IMR-90 (cell line): ENCODE measurements around the gene FOXO1. TPM values are rescaled to one million over a fixed set of nuclear protein-coding genes. Genes with fewer than 3 reads are reported as not detected.

Source experiments
- ATAC-seq: fragments of 200-7000 bp; cut with Tn5 transposase; 2 replicates; pipeline ENCODE4 v1.9.1; 2020; ENCODE audit warnings: low read depth, mild to moderate bottlenecking, moderate library complexity
- BruUV-seq: library from RNA; stranded (reverse); fragments of 400-500 nt; replicated peaks from 2 replicates; lab custom pipeline; 2021; lab: Mats Ljungman, UMichigan
- CTCF ChIA-PET: fragments of 300-600 bp; formaldehyde crosslinking; extraction: SDS; loops from one replicate; lab custom pipeline; 2021; ENCODE audit warnings: antibody characterized with exemption; lab: Yijun Ruan, JAX
- POLR2A ChIA-PET: fragments of 300-600 bp; sonication (Branson Sonifier 250); formaldehyde crosslinking; loops from one replicate; lab custom pipeline; 2022; ENCODE audit warnings: antibody characterized with exemption; ENCODE audit not compliant: unreplicated experiment; lab: Charles Lee
- DNase-seq: peaks from one replicate; pipeline ENCODE4 v3.0.0; 2013
- H2AFZ ChIP-seq: replicated peaks from 2 replicates; pipeline ENCODE3; 2013; ENCODE audit warnings: low read length, mild to moderate bottlenecking; ENCODE audit not compliant: poor library complexity
- H2AK5ac ChIP-seq: 2 replicates; pipeline ENCODE4 v1.6.1; 2013; ENCODE audit warnings: low read depth, low read length, inconsistent platforms
- H2AK9ac ChIP-seq: replicated peaks from 2 replicates; pipeline ENCODE3; 2013; ENCODE audit warnings: mild to moderate bottlenecking, low read depth, low read length, moderate library complexity; ENCODE audit not compliant: poor library complexity
- H2BK120ac ChIP-seq: 2 replicates; pipeline ENCODE4 v1.6.1; 2013; ENCODE audit warnings: low read depth, low read length, inconsistent platforms
- H2BK15ac ChIP-seq: 3 replicates; pipeline ENCODE4 v1.6.1; 2013; ENCODE audit warnings: low read depth, low read length, inconsistent platforms
- H2BK20ac ChIP-seq: 2 replicates; pipeline ENCODE4 v1.6.1; 2013; ENCODE audit warnings: low read depth, mild to moderate bottlenecking, inconsistent platforms, low read length, moderate library complexity
- H2BK5ac ChIP-seq: 2 replicates; pipeline ENCODE4 v1.6.1; 2013; ENCODE audit warnings: mild to moderate bottlenecking, low read depth, low read length, inconsistent platforms; ENCODE audit not compliant: poor library complexity, severe bottlenecking
- H3K14ac ChIP-seq: replicated peaks from 2 replicates; pipeline ENCODE4 v1.6.1; 2013; ENCODE audit warnings: low read depth, low read length, inconsistent platforms
- H3K18ac ChIP-seq: 2 replicates; pipeline ENCODE4 v1.6.1; 2013; ENCODE audit warnings: low read depth, low read length, control low read depth
- H3K23ac ChIP-seq: 2 replicates; pipeline ENCODE4 v1.6.1; 2013; ENCODE audit warnings: low read depth, low read length, inconsistent platforms
- H3K27ac ChIP-seq: 2 replicates; pipeline ENCODE4 v1.5.1; 2013; ENCODE audit warnings: mild to moderate bottlenecking, control low read depth, low read length; ENCODE audit not compliant: insufficient read depth
- H3K27me3 ChIP-seq: 2 replicates; pipeline ENCODE4 v1.6.1; 2013; ENCODE audit warnings: low read length; ENCODE audit not compliant: control insufficient read depth, insufficient read depth
- H3K36me3 ChIP-seq: 2 replicates; pipeline ENCODE4 v1.6.1; 2013; ENCODE audit warnings: low read length, mixed read lengths; ENCODE audit not compliant: control insufficient read depth, insufficient read depth
- H3K4ac ChIP-seq: 2 replicates; pipeline ENCODE4 v1.6.1; 2013; ENCODE audit warnings: low read depth, low read length, inconsistent platforms
- H3K4me1 ChIP-seq: 2 replicates; pipeline ENCODE4 v1.6.1; 2013; ENCODE audit warnings: low read length, mixed read lengths; ENCODE audit not compliant: control insufficient read depth, insufficient read depth
- H3K4me2 ChIP-seq: 2 replicates; pipeline ENCODE4 v1.6.1; 2013; ENCODE audit warnings: low read depth, mild to moderate bottlenecking, control low read depth, low read length, moderate library complexity
- H3K4me3 ChIP-seq: 2 replicates; pipeline ENCODE4 v1.5.1; 2013; ENCODE audit warnings: low read depth, mild to moderate bottlenecking, control low read depth, low read length, moderate library complexity; ENCODE audit not compliant: insufficient read depth
- H3K56ac ChIP-seq: 2 replicates; pipeline ENCODE4 v1.6.1; 2013; ENCODE audit warnings: low read length, inconsistent platforms; ENCODE audit not compliant: insufficient read depth; ENCODE audit errors: extremely low read depth
- H3K79me1 ChIP-seq, 2 experiments: 2 replicates each; pipeline ENCODE4 v1.6.1; 2013; ENCODE audit warnings: low read length in 2 of 2, inconsistent platforms in 1 of 2, low read depth in 1 of 2
- H3K9ac ChIP-seq: 2 replicates; pipeline ENCODE4 v1.6.1; 2013; ENCODE audit warnings: low read depth, low read length, control low read depth
- H3K9me1 ChIP-seq: 2 replicates; pipeline ENCODE4 v1.6.1; 2013; ENCODE audit warnings: low read length, inconsistent platforms; ENCODE audit not compliant: insufficient read depth
- H3K9me3 ChIP-seq: 2 replicates; pipeline ENCODE4 v1.6.1; 2013; ENCODE audit warnings: low read length; ENCODE audit not compliant: control insufficient read depth, insufficient read depth
- H4K20me1 ChIP-seq: 2 replicates; pipeline ENCODE4 v1.6.1; 2013; ENCODE audit warnings: low read length, inconsistent platforms; ENCODE audit not compliant: insufficient read depth
- H4K5ac ChIP-seq: 2 replicates; pipeline ENCODE4 v1.6.1; 2013; ENCODE audit warnings: mild to moderate bottlenecking, low read depth, low read length, control low read depth
- H4K8ac ChIP-seq, 2 experiments: 2 replicates each; pipeline ENCODE4 v1.6.1; 2013; ENCODE audit warnings: low read depth in 2 of 2, low read length in 2 of 2, control low read depth in 1 of 2, inconsistent platforms in 1 of 2
- H4K91ac ChIP-seq: 2 replicates; pipeline ENCODE4 v1.6.1; 2013; ENCODE audit warnings: low read depth, low read length, inconsistent platforms; ENCODE audit not compliant: insufficient read depth
- BHLHE40 ChIP-seq: fragments of 150-350 bp; IDR thresholded peaks from 2 replicates; pipeline ENCODE4 v1.6.1; 2016; ENCODE audit warnings: mild to moderate bottlenecking, low read depth, low read length
- CHD1 ChIP-seq: IDR thresholded peaks from 2 replicates; pipeline ENCODE4 v1.6.1; 2012; ENCODE audit warnings: low read depth, low read length, improper control_type of control experiment
- ELK1 ChIP-seq: fragments of 150-350 bp; IDR thresholded peaks from 2 replicates; pipeline ENCODE4 v1.6.1; 2016; ENCODE audit warnings: low read depth, mild to moderate bottlenecking, low read length, moderate library complexity, borderline replicate concordance
- FOS ChIP-seq: fragments of 150-350 bp; IDR thresholded peaks from 2 replicates; pipeline ENCODE4 v1.6.1; 2016; ENCODE audit warnings: low read depth, low read length
- MAZ ChIP-seq: IDR thresholded peaks from 2 replicates; pipeline ENCODE4 v1.6.1; 2012; ENCODE audit warnings: low read depth, mild to moderate bottlenecking, low read length, improper control_type of control experiment, moderate library complexity, borderline replicate concordance
- WGBS, 2 experiments: methylation state at CpG; one replicate each; pipeline versions ENCODE4 v1.1.5 to v1.1.7; 2013; ENCODE audit warnings: missing lambda C conversion rate in 2 of 2; ENCODE audit not compliant: insufficient read length in 1 of 2; ENCODE audit errors: extremely low coverage in 2 of 2; 5-methylcytosine and 5-hydroxymethylcytosine counted together
- dilution Hi-C: fragments of 300-500 bp; cut with HindIII; formaldehyde crosslinking; loops from one replicate; pipeline ENCODE4 v1.14.3; 2018; ENCODE audit warnings: low sequenced_read_pairs; ENCODE audit not compliant: unreplicated experiment
- in situ Hi-C: fragments of 300-500 bp; cut with MboI; formaldehyde crosslinking; loops from 3 replicates; pipeline ENCODE4 v1.14.3; 2019; ENCODE audit warnings: low sequenced_read_pairs, inconsistent platforms, mixed read lengths
- intact Hi-C: fragments of 100-400 bp; cut with micrococcal nuclease; formaldehyde crosslinking; loops from 2 replicates; pipeline ENCODE4 v1.10.0; 2022
- polyA plus RNA-seq, 3 experiments: library from polyadenylated mRNA; depleted of rRNA; stranded (reverse); fragments of >200 nt; gene quantifications; 2 replicates each; pipeline ENCODE4 v1.2.3, GENCODE V29; 2012; ENCODE audit warnings: low replicate concordance in 1 of 3
- total RNA-seq: library from RNA; depleted of rRNA; stranded (reverse); fragments of >200 nt; gene quantifications from 2 replicates; pipeline ENCODE4 v1.2.3, GENCODE V29; 2012

Gene FOXO1
- total and polyA plus RNA-seq, 2 of the 4 experiments (the other 2 are of a cell fraction), result 0.12 to 0.18 TPM

- intact Hi-C loops (no loop called here), dilution Hi-C loops (no loop called here), in situ Hi-C loops (no loop called here)
- Histone ChIP-seq H4K5ac (no peak overlapping the region), H3K23ac (no peak overlapping the region), H3K56ac (no peak overlapping the region), H4K8ac (no peak overlapping the region), H3K27me3 (no peaks in the 10 kb centered on the region; the same call in 1 of the 2 replicates), H3K9ac (no peak overlapping the region), H2AK9ac (no peak overlapping the region), H3K9me3 (no peaks in the 10 kb centered on the region), H2BK20ac (no peak overlapping the region), H3K4me3 (no peak overlapping the region), H3K14ac (no peak overlapping the region), H2AK5ac (no peak overlapping the region), H3K4ac (no peak overlapping the region), H2BK5ac (no peak overlapping the region), H3K4me1 (no peaks in the 10 kb centered on the region), H2BK120ac (no peak overlapping the region), H3K36me3 (no peaks in the 10 kb centered on the region), H3K79me1 (no peaks in the 10 kb centered on the region), H3K9me1 (no peaks in the 10 kb centered on the region), H2AFZ (no peak overlapping the region), H4K91ac (no peak overlapping the region), H3K18ac (no peak overlapping the region), H4K20me1 (no peaks in the 10 kb centered on the region), H2BK15ac (no peak overlapping the region), H3K27ac (no peak overlapping the region), H3K4me2 (no peak overlapping the region)
- no TSS peak for BruUV-seq
- CTCF ChIA-PET, result no interaction called here
- 54% methylated on average over 6 of the region's 7 CpGs; no CpG with 5 or more reads in 1 of the 2 experiments for WGBS, 2 experiments
- POLR2A ChIA-PET, result no interaction called here
- no peak for ATAC-seq
- TF ChIP-seq FOS (no peak), ELK1 (no peak), CHD1 (no peak), MAZ (no peak), BHLHE40 (no peak)
- DNase-seq, result no peak
Measured at GRCh38 chr13:40615619-40616018, 50.8 kb downstream of the FOXO1 start.
